NOMO-1 treated with dmso at 0.1 percent for 144 hours (cell line): ENCODE data around the gene CLCN2.
"Not testable (repeated sequence)": the region's sequence is repeated elsewhere in the genome, so short reads cannot be mapped to it uniquely, and the experiment has no call there.

Source experiments
- DNase-seq: peaks from one replicate; lab custom pipeline; 2025; ENCODE audit not compliant: unreplicated experiment; lab: John Stamatoyannopoulos, UW

CLCN2 gene

GRCh38 chr3:184346480-184347190 lies 14.8 kb downstream of the CLCN2 start:
- DNase-seq: no peak

- DNase-seq: peak; percentile 24
Observed at GRCh38 chr3:184345317-184346144, 15.9 kb downstream of the CLCN2 start.

- no peak for DNase-seq
Observed at GRCh38 chr3:184344579-184345316, 16.7 kb downstream of the CLCN2 start.

GRCh38 chr3:184343200-184343876 lies 18.1 kb downstream of the CLCN2 start:
- DNase-seq: no peak

- no peak for DNase-seq
Observed at GRCh38 chr3:184341925-184342324, 19.5 kb downstream of the CLCN2 start.

GRCh38 chr3:184339451-184340135 lies 21.8 kb downstream of the CLCN2 start:
- DNase-seq: not testable (repeated sequence)

- DNase-seq: no peak
Observed at GRCh38 chr3:184339001-184339400, 22.4 kb downstream of the CLCN2 start.

GRCh38 chr3:184338511-184338945 lies 22.9 kb downstream of the CLCN2 start:
- no peak for DNase-seq

- DNase-seq: no peak
Observed at GRCh38 chr3:184337981-184338380, 23.4 kb downstream of the CLCN2 start.

GRCh38 chr3:184337399-184337714 lies 24.0 kb downstream of the CLCN2 start, which contains the start of gene FAM131A:
Gene FAM131A (plus strand): TSS chr3:184337600. CDS start chr3:184337631, 31 bp downstream.
- no peak for DNase-seq

- no peak for DNase-seq
Observed at GRCh38 chr3:184336547-184337398, 24.6 kb downstream of the CLCN2 start.

GRCh38 chr3:184335661-184336546 lies 25.5 kb downstream of the CLCN2 start:
- peak; percentile 47 for DNase-seq

- DNase-seq: no peak
Observed at GRCh38 chr3:184335291-184335660, 26.1 kb downstream of the CLCN2 start.

- no peak for DNase-seq
Observed at GRCh38 chr3:184334470-184335158, 26.8 kb downstream of the CLCN2 start.

- no peak for DNase-seq
Observed at GRCh38 chr3:184333700-184334099, 27.7 kb downstream of the CLCN2 start.

GRCh38 chr3:184333190-184333589 lies 28.2 kb downstream of the CLCN2 start:
- DNase-seq: no peak

GRCh38 chr3:184332370-184333090 lies 28.9 kb downstream of the CLCN2 start:
- DNase-seq: no peak
